ENCODE data around the gene ANKS1B. TPM values are rescaled to one million over a fixed set of nuclear protein-coding genes. Genes with fewer than 3 reads are reported as not detected.

The ANKS1B gene
- total RNA-seq, 1 experiment from 2014 or later, result 0.54 TPM

GRCh38 chr12:99544457-99544856 is 440.3 kb downstream of the ANKS1B start:
- CTCF ChIA-PET, result no interaction called here
- H3K9me3 ChIP-seq (ENCODE audit: control insufficient read depth in 1 of 2, insufficient read depth in 1 of 2, low read depth in 1 of 2, low read length in 2 of 2), result no peaks in the 10 kb centered on the region
- no peak overlapping the region for H3K4me2 ChIP-seq (ENCODE audit: low read length)
- intact Hi-C loops (cut with micrococcal nuclease), result no loop called here
- no peaks in the 10 kb centered on the region for H3K9me2 ChIP-seq (ENCODE audit: insufficient read depth)
- H3K79me2 ChIP-seq (ENCODE audit: insufficient read depth, low read length), result no peaks in the 10 kb centered on the region
- no TSS peak for BruUV-seq (replicated peaks)
- no peaks in the 10 kb centered on the region for H4K20me1 ChIP-seq (ENCODE audit: insufficient read depth)
- H3K4me1 ChIP-seq (ENCODE audit: control insufficient read depth in 1 of 2, insufficient read depth in 2 of 2, low read length in 2 of 2), result no peaks in the 10 kb centered on the region
- RAD21 ChIA-PET (ENCODE audit: low non-redundant PET in 1 of 2, low total read pairs in 2 of 2, uncharacterized antibody in 2 of 2, unreplicated experiment in 2 of 2), result no interaction called here
- H3K9ac ChIP-seq (ENCODE audit: low read length), result no peak overlapping the region
- H3K27ac ChIP-seq (ENCODE audit: low read depth, low read length), result no peak overlapping the region
- no peaks in the 10 kb centered on the region for H3K36me3 ChIP-seq (ENCODE audit: control insufficient read depth in 1 of 2, insufficient read depth in 2 of 2, low read length in 2 of 2)
- no peak overlapping the region for H2AFZ ChIP-seq (ENCODE audit: low read depth, low read length, poor library complexity, severe bottlenecking)
- no peak for DNase-seq (ENCODE audit: low read depth, low spot score)
- peaks cover 9% of the 10 kb centered on the region; the same call in 1 of the 2 replicates for H3K27me3 ChIP-seq (ENCODE audit: insufficient read depth, low read length)
- no peak for ATAC-seq
- POLR2A ChIA-PET, result interaction anchor here (0.6 kb wide), 1 partner anchor 16 kb away, joined by 4 read pairs; no protein-coding TSS in a partner anchor
- TF ChIP-seq EZH2 (IDR thresholded peaks at IDR 0.05) (no peak), CBX3 (IDR thresholded peaks at IDR 0.05; ENCODE audit: low read depth) (no peak), TCF7L2 (IDR thresholded peaks at IDR 0.05; ENCODE audit: borderline replicate concordance, extremely low read depth, insufficient read depth, insufficient read length) (no peak), POLR2A (IDR thresholded peaks at IDR 0.05; ENCODE audit: borderline replicate concordance, extremely low read depth, insufficient read depth, insufficient read length) (no peak), CTCF (IDR thresholded peaks at IDR 0.05 in 2 of 3, conservative IDR thresholded peaks at IDR 0.05 in 1 of 3; ENCODE audit: borderline replicate concordance in 1 of 3, insufficient read depth in 1 of 3, low read depth in 2 of 3, low read length in 2 of 3) (no peak), ATF3 (IDR thresholded peaks at IDR 0.05) (no peak)
- no peak overlapping the region for H3K4me3 ChIP-seq (replicated peaks in 1 of 2; ENCODE audit: low read depth in 1 of 2, low read length in 2 of 2)

GRCh38 chr12:99529966-99530365 is 454.8 kb downstream of the ANKS1B start:
- BruUV-seq (replicated peaks), result no TSS peak
- Histone ChIP-seq H3K27ac (ENCODE audit: low read depth, low read length) (no peak overlapping the region), H3K9me3 (ENCODE audit: control insufficient read depth in 1 of 2, insufficient read depth in 1 of 2, low read depth in 1 of 2, low read length in 2 of 2) (no peaks in the 10 kb centered on the region), H3K4me1 (ENCODE audit: control insufficient read depth in 1 of 2, insufficient read depth in 2 of 2, low read length in 2 of 2) (no peaks in the 10 kb centered on the region), H2AFZ (ENCODE audit: low read depth, low read length, poor library complexity, severe bottlenecking) (no peak overlapping the region), H3K9me2 (ENCODE audit: insufficient read depth) (no peaks in the 10 kb centered on the region), H3K4me3 (replicated peaks in 1 of 2; ENCODE audit: low read depth in 1 of 2, low read length in 2 of 2) (no peak overlapping the region), H3K79me2 (ENCODE audit: insufficient read depth, low read length) (no peaks in the 10 kb centered on the region), H3K27me3 (ENCODE audit: insufficient read depth, low read length) (no peaks in the 10 kb centered on the region), H3K9ac (ENCODE audit: low read length) (no peak overlapping the region), H3K36me3 (ENCODE audit: control insufficient read depth in 1 of 2, insufficient read depth in 2 of 2, low read length in 2 of 2) (no peaks in the 10 kb centered on the region), H4K20me1 (ENCODE audit: insufficient read depth) (no peaks in the 10 kb centered on the region), H3K4me2 (ENCODE audit: low read length) (no peak overlapping the region)
- intact Hi-C loops (cut with micrococcal nuclease), result no loop called here
- TF ChIP-seq SIN3A (IDR thresholded peaks at IDR 0.05; ENCODE audit: low read depth) (no peak), EGR1 (IDR thresholded peaks at IDR 0.05; ENCODE audit: low read depth) (no peak), ELF1 (IDR thresholded peaks at IDR 0.05; ENCODE audit: borderline replicate concordance, low read depth) (no peak)
- ChIA-PET CTCF (no interaction called here), POLR2A (no interaction called here), RAD21 (ENCODE audit: low non-redundant PET in 1 of 2, low total read pairs in 2 of 2, uncharacterized antibody in 2 of 2, unreplicated experiment in 2 of 2) (no interaction called here)
- no peak for DNase-seq (ENCODE audit: low read depth, low spot score)
- no peak for ATAC-seq

Data from HCT116 (cell line).